Subcutaneous adipose tissue (tissue), 4 donors: ENCODE data around the gene HTT. TPM values are rescaled to one million over a fixed set of nuclear protein-coding genes. Genes with fewer than 3 reads are reported as not detected.

Experiments
- total RNA-seq, 4 donors: library from RNA; depleted of rRNA; stranded (reverse); fragments of >200 nt; gene quantifications; one replicate each; pipeline ENCODE4 v1.1.0, GENCODE V29; 2016
- TF ChIP-seq, protein P1 (sequence below): fragments of 450-650 bp; IDR thresholded peaks from one replicate; pipeline ENCODE4 v1.5.1; 2016; ENCODE audit warnings: low read depth, mild to moderate bottlenecking, control low read depth, antibody characterized with exemption, moderate library complexity

HTT gene
- total RNA-seq, 4 donors from 2014 or later, result 48.2 to 79.3 (median 72.1) TPM

DNA sequence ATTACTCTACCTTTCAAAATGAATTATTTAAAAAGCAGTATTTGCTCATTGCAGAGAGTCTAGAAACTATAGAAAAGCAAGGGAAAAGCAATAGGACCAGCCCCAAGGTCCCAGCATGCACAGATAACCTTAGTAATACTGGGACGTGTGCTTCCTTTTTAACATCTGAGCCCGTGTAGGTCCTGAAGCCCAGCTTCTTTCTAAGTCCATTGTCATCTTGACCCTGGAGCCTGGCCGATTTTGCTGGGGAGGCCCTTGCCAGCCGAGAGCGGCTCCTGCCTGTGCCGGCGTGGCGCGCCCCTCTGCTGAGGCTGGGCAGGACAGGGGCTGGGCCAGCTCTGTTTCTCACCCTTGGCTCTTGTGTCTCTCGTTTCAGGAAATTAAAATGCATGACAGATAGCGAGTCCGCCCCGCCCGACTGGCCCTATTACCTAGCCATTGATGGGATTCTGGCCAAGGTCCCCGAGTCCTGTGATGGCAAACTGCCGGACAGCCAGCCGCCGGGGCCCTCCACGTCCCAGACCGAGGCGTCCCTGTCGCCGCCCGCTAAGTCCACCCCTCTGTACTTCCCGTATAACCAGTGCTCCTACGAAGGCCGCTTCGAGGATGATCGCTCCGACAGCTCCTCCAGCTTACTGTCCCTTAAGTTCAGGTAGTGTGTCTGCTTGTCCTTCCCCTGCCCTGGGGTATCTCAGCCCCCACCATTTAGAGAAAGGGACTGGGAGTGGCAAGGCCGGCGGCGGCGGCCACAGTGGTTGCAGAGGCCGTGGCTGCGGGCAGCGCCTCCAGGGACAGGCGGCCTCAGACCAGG is 178.6 kb downstream of the HTT start:
- TF ChIP-seq, protein P1, sequence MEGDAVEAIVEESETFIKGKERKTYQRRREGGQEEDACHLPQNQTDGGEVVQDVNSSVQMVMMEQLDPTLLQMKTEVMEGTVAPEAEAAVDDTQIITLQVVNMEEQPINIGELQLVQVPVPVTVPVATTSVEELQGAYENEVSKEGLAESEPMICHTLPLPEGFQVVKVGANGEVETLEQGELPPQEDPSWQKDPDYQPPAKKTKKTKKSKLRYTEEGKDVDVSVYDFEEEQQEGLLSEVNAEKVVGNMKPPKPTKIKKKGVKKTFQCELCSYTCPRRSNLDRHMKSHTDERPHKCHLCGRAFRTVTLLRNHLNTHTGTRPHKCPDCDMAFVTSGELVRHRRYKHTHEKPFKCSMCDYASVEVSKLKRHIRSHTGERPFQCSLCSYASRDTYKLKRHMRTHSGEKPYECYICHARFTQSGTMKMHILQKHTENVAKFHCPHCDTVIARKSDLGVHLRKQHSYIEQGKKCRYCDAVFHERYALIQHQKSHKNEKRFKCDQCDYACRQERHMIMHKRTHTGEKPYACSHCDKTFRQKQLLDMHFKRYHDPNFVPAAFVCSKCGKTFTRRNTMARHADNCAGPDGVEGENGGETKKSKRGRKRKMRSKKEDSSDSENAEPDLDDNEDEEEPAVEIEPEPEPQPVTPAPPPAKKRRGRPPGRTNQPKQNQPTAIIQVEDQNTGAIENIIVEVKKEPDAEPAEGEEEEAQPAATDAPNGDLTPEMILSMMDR, result no peak

DNA sequence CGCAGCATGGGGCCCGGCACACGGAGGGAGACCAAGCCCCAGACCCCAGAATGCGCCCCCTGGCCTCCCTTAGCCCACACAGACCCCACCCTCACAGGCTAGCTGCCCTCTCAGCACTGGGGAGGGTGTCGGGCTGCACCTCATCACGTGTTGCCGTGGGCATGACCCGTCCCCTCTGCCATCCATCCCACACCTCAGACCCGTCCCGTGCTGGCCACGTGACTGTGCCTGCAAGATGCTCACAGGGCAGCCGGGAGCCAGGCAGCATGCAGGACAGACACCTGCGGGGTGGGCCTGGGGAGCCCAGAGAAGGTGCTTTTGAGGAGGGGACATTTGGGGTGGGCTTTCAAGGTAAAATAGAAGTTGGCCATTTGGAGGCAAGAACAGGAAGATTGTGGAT is 179.3 kb downstream of the HTT start:
- TF ChIP-seq, protein P1, result no peak

DNA sequence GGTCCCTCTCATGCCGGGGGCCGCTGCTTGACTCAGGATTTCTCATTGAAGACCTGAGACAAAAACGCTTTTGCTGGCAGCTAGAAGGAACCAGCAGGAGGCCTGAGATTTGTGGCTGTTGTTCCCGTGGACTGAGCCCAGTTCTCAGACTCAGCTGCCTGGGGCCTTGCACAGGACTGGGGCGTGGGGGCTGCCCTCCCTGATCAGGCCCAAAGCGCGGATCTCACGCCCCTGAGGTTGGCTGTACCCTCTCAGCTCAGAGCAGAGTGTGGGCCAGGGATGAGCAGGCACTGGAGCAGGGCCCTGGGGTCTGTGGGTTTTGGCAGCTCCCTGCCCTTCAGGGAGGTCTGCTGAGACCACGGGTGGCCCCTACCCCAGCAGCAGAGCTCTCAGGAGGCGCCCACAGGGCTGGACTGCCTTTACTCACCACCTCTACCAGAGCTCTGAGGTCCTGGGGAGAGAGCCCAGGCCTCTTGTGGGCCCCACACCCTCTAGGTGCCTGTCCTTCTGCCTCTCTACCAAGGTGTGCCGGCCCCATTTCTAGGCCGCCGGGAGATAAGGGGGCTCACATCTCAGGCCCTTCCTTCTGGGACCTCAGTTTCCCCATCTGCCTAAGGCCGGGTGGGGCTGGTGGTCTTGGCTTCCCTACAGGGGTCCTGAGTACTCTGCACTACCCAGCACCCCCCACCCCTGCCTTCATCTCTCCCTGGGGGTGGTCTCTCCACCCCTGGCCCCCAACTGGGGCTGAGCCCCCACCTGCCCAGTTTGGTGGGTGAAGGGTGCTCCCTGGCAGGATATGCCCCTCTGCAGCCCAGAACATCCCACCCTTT is 180.0 kb downstream of the HTT start:
- TF ChIP-seq, protein P1, result no peak

DNA sequence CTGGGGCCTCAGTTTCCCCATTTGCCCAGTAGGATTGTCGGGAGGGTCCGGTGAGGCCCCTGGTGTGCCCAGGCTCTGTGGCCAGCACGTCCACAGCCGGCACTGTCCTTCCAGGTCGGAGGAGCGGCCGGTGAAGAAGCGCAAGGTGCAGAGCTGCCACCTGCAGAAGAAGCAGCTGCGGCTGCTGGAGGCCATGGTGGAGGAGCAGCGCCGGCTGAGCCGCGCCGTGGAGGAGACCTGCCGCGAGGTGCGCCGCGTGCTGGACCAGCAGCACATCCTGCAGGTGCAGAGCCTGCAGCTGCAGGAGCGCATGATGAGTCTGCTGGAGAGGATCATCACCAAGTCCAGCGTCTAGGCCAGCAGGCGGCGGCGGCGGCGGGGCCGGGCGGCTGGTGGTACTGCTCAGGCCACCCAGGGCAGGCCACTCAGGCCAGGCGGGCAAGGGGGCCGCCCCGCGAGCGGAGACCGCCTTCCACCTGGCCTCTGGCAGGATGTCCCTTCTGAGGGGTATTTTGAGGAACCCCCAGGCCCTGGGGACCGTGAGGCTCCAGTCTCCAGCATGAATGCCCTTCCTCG is 181.2 kb downstream of the HTT start:
- TF ChIP-seq, protein P1, result no peak

DNA sequence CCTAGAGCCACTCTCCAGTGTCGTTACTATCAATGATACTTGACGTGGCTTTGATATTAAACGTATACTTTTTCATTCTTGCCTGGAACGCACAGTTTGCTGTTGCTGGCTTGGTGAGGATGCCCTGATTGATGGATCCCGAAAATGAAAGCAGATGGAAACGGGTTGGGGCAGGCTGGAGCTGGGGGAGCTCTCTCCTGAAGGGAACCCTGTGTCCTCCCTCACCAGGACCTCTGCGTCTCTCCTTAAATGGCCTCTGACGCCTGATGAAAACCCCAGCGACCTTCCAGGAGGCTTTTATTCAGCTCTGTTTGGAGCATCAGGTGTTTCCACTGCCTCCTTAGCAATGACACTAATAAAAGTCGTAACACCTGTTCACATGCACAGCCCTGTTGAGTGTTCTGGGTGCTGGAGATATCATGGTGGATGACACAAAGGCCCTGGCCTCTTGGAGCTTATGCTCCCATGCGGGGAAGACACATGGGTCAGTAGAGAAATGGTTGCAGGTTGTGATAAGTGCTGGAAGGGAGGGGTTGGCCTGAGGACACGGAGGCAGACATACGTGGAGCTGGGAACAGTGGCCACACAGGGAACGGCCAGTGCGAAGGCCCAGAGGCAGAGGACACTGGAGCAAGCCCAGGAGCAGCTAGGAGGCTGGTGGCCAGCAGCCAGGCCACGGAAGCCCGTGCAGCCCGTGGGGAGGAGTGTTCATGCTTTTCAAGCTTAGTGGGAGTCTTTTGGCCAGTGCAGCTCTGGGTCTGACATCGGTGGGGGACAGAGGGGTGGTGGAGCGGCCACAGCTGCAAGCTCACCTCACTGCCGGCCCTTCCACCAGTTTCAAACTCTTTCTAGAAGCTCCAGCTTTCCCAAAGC is 182.0 kb downstream of the HTT start:
- TF ChIP-seq, protein P1, result no peak

DNA sequence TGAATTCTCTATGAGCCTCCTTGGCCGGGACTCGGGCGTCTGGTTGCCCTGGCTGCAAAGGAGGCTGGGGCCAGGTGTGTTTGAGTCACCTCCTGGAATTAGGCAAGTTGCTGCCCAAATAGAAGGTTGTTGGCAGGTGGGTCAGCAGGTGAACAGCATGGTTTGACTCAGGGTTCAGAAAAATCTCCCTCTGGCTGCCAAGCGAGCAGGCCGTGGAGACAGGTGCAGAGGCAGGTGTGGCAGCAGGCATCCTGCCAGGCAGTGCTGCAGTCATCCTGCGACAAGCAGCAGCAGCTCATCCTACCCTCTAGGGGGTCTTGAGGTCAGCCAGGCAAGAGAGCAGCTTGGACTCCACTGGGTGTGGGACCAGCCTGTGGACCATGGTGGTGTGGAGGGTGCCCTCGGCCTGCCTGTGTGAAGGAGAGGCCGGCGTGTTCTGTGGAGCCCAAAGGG is 182.6 kb downstream of the HTT start:
- TF ChIP-seq, protein P1, result no peak
